SU-DHL-6 (cell line): ENCODE results near the gene PRSS56.

Experiments
- H2AFZ ChIP-seq: fragments of 200-600 bp; sonication (generic); 2 replicates; pipeline ENCODE4 v1.6.1; 2014; ENCODE audit warnings: low read depth, mild to moderate bottlenecking, moderate library complexity, mixed read lengths, antibody characterized with exemption, low read length; ENCODE audit not compliant: severe bottlenecking
- H3F3A ChIP-seq: fragments of 200-600 bp; shearing (Covaris generic); 2 replicates; pipeline ENCODE4 v1.6.0; 2016; ENCODE audit warnings: antibody characterized with exemption, mild to moderate bottlenecking; ENCODE audit not compliant: insufficient read depth
- H3K27ac ChIP-seq: fragments of 200-600 bp; sonication (generic); 2 replicates; pipeline ENCODE4 v1.5.1; 2016; ENCODE audit warnings: low read depth, mild to moderate bottlenecking, low read length, moderate library complexity, mixed read lengths
- H3K27me3 ChIP-seq: fragments of 200-600 bp; sonication (generic), shearing (Covaris generic); 2 replicates; pipeline ENCODE4 v1.6.0; 2014; ENCODE audit warnings: mild to moderate bottlenecking, low read length
- H3K36me3 ChIP-seq: fragments of 200-600 bp; sonication (generic); 2 replicates; pipeline ENCODE4 v1.6.1; 2014; ENCODE audit warnings: mild to moderate bottlenecking, low read length, mixed read lengths
- H3K4me2 ChIP-seq: fragments of 300-600, 200-600 bp; shearing (Covaris generic), sonication (generic); 2 replicates; pipeline ENCODE4 v1.6.0; 2014; ENCODE audit warnings: low read length, low read depth, mild to moderate bottlenecking; ENCODE audit not compliant: poor library complexity, severe bottlenecking
- H3K4me3 ChIP-seq: fragments of 200-600 bp; sonication (generic); 2 replicates; pipeline ENCODE4 v1.5.1; 2014; ENCODE audit warnings: antibody characterized with exemption, low read length, mild to moderate bottlenecking, mixed read lengths; ENCODE audit not compliant: insufficient read depth, poor library complexity, severe bottlenecking
- H3K79me2 ChIP-seq: fragments of 200-600 bp; sonication (generic); 2 replicates; pipeline ENCODE4 v1.6.1; 2014; ENCODE audit warnings: mild to moderate bottlenecking, low read length, moderate library complexity; ENCODE audit not compliant: insufficient read depth
- H3K9ac ChIP-seq: fragments of 200-600 bp; sonication (generic); 2 replicates; pipeline ENCODE4 v1.7.0; 2014; ENCODE audit warnings: mild to moderate bottlenecking, low read length
- H3K9me2 ChIP-seq: fragments of 200-600 bp; sonication (generic); replicated peaks from 2 replicates; pipeline ENCODE4 v1.6.1; 2014; ENCODE audit warnings: low read length; ENCODE audit not compliant: insufficient read depth
- H3K9me3 ChIP-seq: fragments of 200-600 bp; sonication (generic); 2 replicates; pipeline ENCODE4 v1.6.1; 2014; ENCODE audit warnings: low read length, mixed read lengths; ENCODE audit not compliant: insufficient read depth
- H4K20me1 ChIP-seq: fragments of 200-600 bp; sonication (generic); 2 replicates; pipeline ENCODE4 v1.6.1; 2014; ENCODE audit warnings: low read depth, mild to moderate bottlenecking, antibody characterized with exemption, low read length, moderate library complexity, mixed read lengths
- CTCF ChIP-seq: fragments of 200-600 bp; sonication (generic); IDR thresholded peaks from one replicate; pipeline ENCODE4 v1.5.1; 2017; ENCODE audit warnings: antibody characterized with exemption, mild to moderate bottlenecking, low read length, moderate library complexity; ENCODE audit not compliant: insufficient read depth, poor library complexity, severe bottlenecking
- EZH2phosphoT487 ChIP-seq: fragments of 200-600 bp; sonication (generic), shearing (Covaris generic); conservative IDR thresholded peaks from 2 replicates; pipeline ENCODE4 v1.6.1; 2018; ENCODE audit warnings: mild to moderate bottlenecking, antibody characterized with exemption, low read length, moderate library complexity, mixed read lengths

Gene PRSS56

GRCh38 chr2:232542715-232543467 lies 22.7 kb downstream of the PRSS56 start:
- no peaks in the 10 kb centered on the region for H3K27me3 ChIP-seq
- H3K9me2 ChIP-seq = no peaks in the 10 kb centered on the region
- H3K4me3 ChIP-seq = no peak overlapping the region
- H2AFZ ChIP-seq = no peak overlapping the region
- H3K9me3 ChIP-seq = no peaks in the 10 kb centered on the region
- H3K4me2 ChIP-seq = no peak overlapping the region
- no peaks in the 10 kb centered on the region; the same call in 1 of the 2 replicates for H4K20me1 ChIP-seq
- H3K36me3 ChIP-seq = no peaks in the 10 kb centered on the region
- H3K79me2 ChIP-seq = peaks cover 12% of the 10 kb centered on the region
- no peak overlapping the region for H3K9ac ChIP-seq
- H3F3A ChIP-seq = no peaks in the 10 kb centered on the region
- H3K27ac ChIP-seq = no peak overlapping the region
- TF ChIP-seq CTCF (no peak), EZH2phosphoT487 (no peak)

- Histone ChIP-seq H2AFZ (no peak overlapping the region), H3K79me2 (peaks cover 17% of the 10 kb centered on the region), H3K36me3 (no peaks in the 10 kb centered on the region), H3K9me3 (no peaks in the 10 kb centered on the region), H3K9me2 (no peaks in the 10 kb centered on the region), H3K9ac (no peak overlapping the region), H3K27ac (no peak overlapping the region), H3K4me3 (no peak overlapping the region), H3K4me2 (no peak overlapping the region), H4K20me1 (no peaks in the 10 kb centered on the region; the same call in 1 of the 2 replicates), H3K27me3 (no peaks in the 10 kb centered on the region), H3F3A (no peaks in the 10 kb centered on the region)
- no peak for TF ChIP-seq CTCF
- no peak for TF ChIP-seq EZH2phosphoT487
Measured at GRCh38 chr2:232543491-232543890, 23.3 kb downstream of the PRSS56 start.

- H3F3A ChIP-seq = no peaks in the 10 kb centered on the region
- no peak overlapping the region for H3K9ac ChIP-seq
- no peaks in the 10 kb centered on the region for H3K27me3 ChIP-seq
- no peaks in the 10 kb centered on the region; the same call in 1 of the 2 replicates for H4K20me1 ChIP-seq
- no peak for TF ChIP-seq EZH2phosphoT487
- no peaks in the 10 kb centered on the region for H3K9me3 ChIP-seq
- no peaks in the 10 kb centered on the region for H3K9me2 ChIP-seq
- H2AFZ ChIP-seq = no peak overlapping the region
- no peak overlapping the region for H3K4me2 ChIP-seq
- H3K27ac ChIP-seq = no peak overlapping the region
- H3K79me2 ChIP-seq = peaks cover 21% of the 10 kb centered on the region
- H3K4me3 ChIP-seq = no peak overlapping the region
- no peaks in the 10 kb centered on the region for H3K36me3 ChIP-seq
Measured at GRCh38 chr2:232543928-232544631, 23.9 kb downstream of the PRSS56 start.

GRCh38 chr2:232544674-232545073 lies 24.5 kb downstream of the PRSS56 start:
- H3K9ac ChIP-seq = no peak overlapping the region
- no peaks in the 10 kb centered on the region for H3K36me3 ChIP-seq
- H3K27me3 ChIP-seq = no peaks in the 10 kb centered on the region
- H3F3A ChIP-seq = no peaks in the 10 kb centered on the region
- no peak overlapping the region for H3K27ac ChIP-seq
- H3K4me3 ChIP-seq = no peak overlapping the region
- H2AFZ ChIP-seq = no peak overlapping the region
- peaks cover 26% of the 10 kb centered on the region for H3K79me2 ChIP-seq
- TF ChIP-seq CTCF (no peak), EZH2phosphoT487 (no peak)
- H3K9me3 ChIP-seq = no peaks in the 10 kb centered on the region
- H3K4me2 ChIP-seq = no peak overlapping the region
- no peaks in the 10 kb centered on the region for H3K9me2 ChIP-seq
- H4K20me1 ChIP-seq = no peaks in the 10 kb centered on the region; the same call in 1 of the 2 replicates
